Adrenal gland (tissue), 12 donors: Measurements from ENCODE around the gene NBL1. TPM values are rescaled to one million over a fixed set of nuclear protein-coding genes. Genes with fewer than 3 reads are reported as not detected.

Source experiments
- DNase-seq, 7 donors: peaks; one replicate each; pipeline ENCODE4 v3.0.0-alpha.2; 2019 to 2020
- H3K27ac ChIP-seq, 5 donors: fragments of 200-600 bp; sonication (generic) in 4 of 5; 1 replicate in 3 of 5; 2 replicates in 2 of 5; pipeline versions ENCODE4 v1.5.1 to v1.8.0; 2016 to 2020; ENCODE audit warnings: mild to moderate bottlenecking in 1 of 5
- H3K27me3 ChIP-seq: fragments of 200-600 bp; 2 replicates; pipeline ENCODE4 v1.8.0; 2021
- H3K36me3 ChIP-seq, 2 donors: fragments of 200-600 bp; replicated peaks in 1 of 2; 1 replicate in 1 of 2; 2 replicates in 1 of 2; pipeline versions ENCODE4 v1.5.1 to v1.8.0; 2018 to 2022
- H3K4me1 ChIP-seq, 2 donors: fragments of 200-600 bp; replicated peaks in 1 of 2; 1 replicate in 1 of 2; 2 replicates in 1 of 2; pipeline versions ENCODE4 v1.5.1 to v1.8.0; 2018 to 2021
- H3K4me3 ChIP-seq, 4 donors: fragments of 200-600 bp; sonication (generic) in 3 of 4; one replicate each; pipeline ENCODE4 v1.5.1; 2016 to 2018
- H3K9me3 ChIP-seq, 3 donors: fragments of 200-600 bp; sonication (generic) in 1 of 3; replicated peaks in 1 of 3; 1 replicate in 2 of 3; 2 replicates in 1 of 3; pipeline versions ENCODE4 v1.5.1 to v1.8.0; 2016 to 2021
- POLR2A ChIP-seq, 2 donors: fragments of 450-650 bp; IDR thresholded peaks; one replicate each; pipeline ENCODE4 v1.6.1; 2017; ENCODE audit warnings: antibody characterized with exemption in 2 of 2, mild to moderate bottlenecking in 2 of 2, moderate library complexity in 1 of 2
- WGBS, 4 donors: extraction: QIAGEN DNeasy Blood & Tissue Kit in 2 of 4; methylation state at CpG; one replicate each; pipeline versions ENCODE4 v1.1.5 to v1.1.7; 2013 to 2017; 5-methylcytosine and 5-hydroxymethylcytosine counted together
- intact Hi-C, 2 donors: fragments of 100-400 bp; cut with DNase I; formaldehyde crosslinking; loops; one replicate each; pipeline versions ENCODE4 v1.14.1 to v1.15.0; 2022 to 2023
- polyA plus RNA-seq, 3 donors: library from polyadenylated mRNA; stranded (reverse); fragments of 200-250 nt in 2 of 3; fragments of 350-450 nt in 1 of 3; fragmentation: Illumina TruSeq in 1 of 3; extraction: RNeasy Lipid Tissue Mini Kit (QIAGEN cat#74804) in 1 of 3; gene quantifications; one replicate each; pipeline ENCODE4 v1.2.3, GENCODE V29; 2013 to 2014
- total RNA-seq, 9 donors: library from RNA; depleted of rRNA in 4 of 9; stranded (reverse); fragments of >200 nt in 4 of 9; fragments of 120-200 nt in 1 of 9; fragmentation: NEBNext Ultra II Directional in 1 of 9; extraction: Animal tissue kit (Norgen Biotek cat#: 25700) in 1 of 9; gene quantifications; one replicate each; pipeline versions ENCODE4 v1.1.0 to v1.2.4, GENCODE V29; 2013 to 2023
- TF ChIP-seq, protein P1 (sequence below), 6 experiments: fragments of 450-650 bp in 4 of 6; fragments of 200-600 bp in 2 of 6; sonication (generic) in 1 of 6; IDR thresholded peaks; 1 replicate in 5 of 6; 2 replicates in 1 of 6; pipeline versions ENCODE4 v1.5.1 to v1.8.0; 2016 to 2021; ENCODE audit warnings: antibody characterized with exemption in 6 of 6, mild to moderate bottlenecking in 2 of 6, moderate library complexity in 1 of 6
- donor health status: healthy with polysubstance abuse.
- donor health status: Bipolar disorder and iron deficiency.
- donor health status: DM: yes; HTN: yes; CAD: no.
- donor health status: DM: no; HTN: no; CAD: no.
- donor health status: DM: no; HTN: no; CAD: no.
- donor health status: DM: yes; HTN: yes; CAD: no.

Gene NBL1
- total and polyA plus RNA-seq, 12 donors: 4.2 to 61.0 (median 26.0) TPM

DNA sequence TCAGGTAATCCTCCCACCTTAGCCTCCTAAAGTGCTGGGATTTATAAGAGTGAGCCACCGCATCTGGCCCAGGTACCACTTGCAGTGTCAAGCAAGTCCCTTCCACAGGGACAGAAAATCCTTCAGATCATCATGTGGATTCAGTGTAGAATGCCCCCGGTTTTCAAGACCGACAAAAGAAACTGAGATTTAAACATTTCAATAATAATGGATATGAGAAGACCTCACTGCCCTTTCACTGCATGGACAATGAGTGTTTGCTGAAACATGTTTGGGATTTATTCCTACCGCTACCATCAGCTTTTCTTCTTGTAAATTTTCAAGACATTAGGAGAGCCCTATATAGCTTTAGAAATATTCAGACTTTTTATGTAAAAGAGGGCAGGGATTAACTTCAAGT is 62.0 kb downstream of the NBL1 start:
- no peaks in the 10 kb centered on the region for H3K36me3 ChIP-seq
- H3K9me3 ChIP-seq: no peaks in the 10 kb centered on the region
- no peak overlapping the region for H3K27ac ChIP-seq
- H3K4me3 ChIP-seq: no peak overlapping the region
- TF ChIP-seq, protein P1, sequence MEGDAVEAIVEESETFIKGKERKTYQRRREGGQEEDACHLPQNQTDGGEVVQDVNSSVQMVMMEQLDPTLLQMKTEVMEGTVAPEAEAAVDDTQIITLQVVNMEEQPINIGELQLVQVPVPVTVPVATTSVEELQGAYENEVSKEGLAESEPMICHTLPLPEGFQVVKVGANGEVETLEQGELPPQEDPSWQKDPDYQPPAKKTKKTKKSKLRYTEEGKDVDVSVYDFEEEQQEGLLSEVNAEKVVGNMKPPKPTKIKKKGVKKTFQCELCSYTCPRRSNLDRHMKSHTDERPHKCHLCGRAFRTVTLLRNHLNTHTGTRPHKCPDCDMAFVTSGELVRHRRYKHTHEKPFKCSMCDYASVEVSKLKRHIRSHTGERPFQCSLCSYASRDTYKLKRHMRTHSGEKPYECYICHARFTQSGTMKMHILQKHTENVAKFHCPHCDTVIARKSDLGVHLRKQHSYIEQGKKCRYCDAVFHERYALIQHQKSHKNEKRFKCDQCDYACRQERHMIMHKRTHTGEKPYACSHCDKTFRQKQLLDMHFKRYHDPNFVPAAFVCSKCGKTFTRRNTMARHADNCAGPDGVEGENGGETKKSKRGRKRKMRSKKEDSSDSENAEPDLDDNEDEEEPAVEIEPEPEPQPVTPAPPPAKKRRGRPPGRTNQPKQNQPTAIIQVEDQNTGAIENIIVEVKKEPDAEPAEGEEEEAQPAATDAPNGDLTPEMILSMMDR (IDR thresholded peaks at IDR 0.05): no peak
- TF ChIP-seq POLR2A (IDR thresholded peaks at IDR 0.05): no peak
- H3K4me1 ChIP-seq: peaks cover 0 to 8% of the 10 kb centered on the region in 2 donors
- intact Hi-C loops: no loop called here
- DNase-seq: no peak
- H3K27me3 ChIP-seq: no peaks in the 10 kb centered on the region
- 85 to 96% (median 94%) methylated on average over 4 of the region's 4 CpGs for WGBS, 4 donors

Other genes with a start within 250 kb of the NBL1 start
- 100 to 1,000 TPM in 8 of 9 donors, 10 to 100 TPM in 1; 99.7 to 386 (median 154) TPM for gene CAPZB, start 158.8 kb upstream of the NBL1 start, total RNA-seq
- gene CAPZB, start 158.8 kb upstream of the NBL1 start, polyA plus RNA-seq: 100 to 1,000 TPM; 156 to 314 (median 171) TPM
- gene HTR6, start 20.6 kb downstream of the NBL1 start, total RNA-seq: not detected
- not detected for gene HTR6, start 20.6 kb downstream of the NBL1 start, polyA plus RNA-seq
- gene TMCO4, start 155.6 kb downstream of the NBL1 start, total RNA-seq: 10 to 100 TPM; 23.2 to 55.0 (median 38.1) TPM
- gene TMCO4, start 155.6 kb downstream of the NBL1 start, polyA plus RNA-seq: 10 to 100 TPM; 28.3 to 44.3 (median 42.6) TPM
- gene RNF186, start 171.0 kb downstream of the NBL1 start, total RNA-seq: not detected
- not detected for gene RNF186, start 171.0 kb downstream of the NBL1 start, polyA plus RNA-seq
- gene OTUD3, start 238.1 kb downstream of the NBL1 start, total RNA-seq: 10 to 100 TPM in 4 of 9 donors, 1 to 10 TPM in 5; 3.0 to 15.3 (median 8.2) TPM
- 1 to 10 TPM; 4.3 to 5.2 (median 4.4) TPM for gene OTUD3, start 238.1 kb downstream of the NBL1 start, polyA plus RNA-seq